Measurements from ENCODE around the gene KIF1B.
"Not testable (repeated sequence)": the region's sequence is repeated elsewhere in the genome, so short reads cannot be mapped to it uniquely, and the experiment has no call there.

KIF1B gene

DNA sequence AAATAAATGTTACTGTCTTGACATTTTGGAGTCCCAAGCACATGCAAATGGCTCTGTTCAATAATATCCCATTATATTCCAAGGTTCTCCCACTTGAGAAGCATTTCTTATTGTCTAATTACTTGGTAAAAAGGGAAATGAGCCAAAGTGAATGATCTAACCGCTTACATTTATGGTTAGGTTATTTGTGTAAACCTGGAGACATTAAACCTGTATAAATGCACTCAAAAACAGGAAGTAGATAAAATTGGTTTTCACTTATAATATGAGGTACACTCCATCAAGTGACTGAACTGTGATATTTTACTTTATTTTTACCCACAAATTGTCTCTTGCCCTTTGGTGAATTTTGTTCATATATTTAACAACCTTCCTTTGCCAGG lies 26.8 kb downstream of the KIF1B start:
- TF ChIP-seq ZNF274 (IDR thresholded peaks at IDR 0.05; ENCODE audit: low read depth, low read length) = no peak
- H3K4me3 ChIP-seq (ENCODE audit: low read length) = no peak overlapping the region

DNA sequence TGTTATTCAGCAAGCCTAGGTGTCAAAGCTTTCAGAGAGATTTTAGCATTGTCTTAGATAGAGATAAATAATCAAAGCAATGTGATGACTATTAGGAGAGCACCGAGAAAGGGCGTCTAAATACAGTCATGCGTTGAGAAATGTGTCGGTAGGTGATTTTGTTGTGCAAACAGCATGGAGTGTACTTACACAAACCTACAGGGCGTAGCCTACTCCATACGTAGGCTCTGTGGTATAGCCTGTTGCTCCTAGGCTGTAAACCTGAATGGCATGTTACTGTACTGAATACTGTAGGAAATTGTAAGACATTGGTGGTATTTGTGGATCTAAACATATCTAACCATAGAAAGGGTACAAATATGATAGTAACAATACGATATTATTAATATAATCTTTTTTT lies 31.8 kb downstream of the KIF1B start:
- no peak overlapping the region for H3K4me3 ChIP-seq (ENCODE audit: low read length)
- TF ChIP-seq ZNF274 (IDR thresholded peaks at IDR 0.05; ENCODE audit: low read depth, low read length) = no peak

DNA sequence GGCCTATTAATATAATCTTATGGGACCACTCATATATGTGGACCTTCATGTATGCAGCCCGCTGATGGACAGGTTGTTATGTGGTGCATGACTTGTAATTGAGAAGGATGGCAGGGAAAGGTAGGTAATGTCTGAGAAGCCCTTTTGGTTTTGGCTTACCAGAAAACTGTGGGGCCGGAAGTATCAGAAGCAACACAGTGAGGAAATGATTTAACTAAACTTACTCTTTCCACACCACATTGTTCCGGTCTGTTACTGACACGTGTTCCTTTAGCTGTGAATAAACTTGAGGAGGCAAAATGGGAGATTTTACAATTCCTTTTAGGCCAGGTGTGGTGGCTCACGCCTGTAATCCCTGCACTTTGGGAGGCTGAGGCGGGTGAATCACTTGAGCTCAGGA lies 32.4 kb downstream of the KIF1B start:
- no peak overlapping the region for H3K4me3 ChIP-seq (ENCODE audit: low read length)
- TF ChIP-seq ZNF274 (IDR thresholded peaks at IDR 0.05; ENCODE audit: low read depth, low read length) = no peak

DNA sequence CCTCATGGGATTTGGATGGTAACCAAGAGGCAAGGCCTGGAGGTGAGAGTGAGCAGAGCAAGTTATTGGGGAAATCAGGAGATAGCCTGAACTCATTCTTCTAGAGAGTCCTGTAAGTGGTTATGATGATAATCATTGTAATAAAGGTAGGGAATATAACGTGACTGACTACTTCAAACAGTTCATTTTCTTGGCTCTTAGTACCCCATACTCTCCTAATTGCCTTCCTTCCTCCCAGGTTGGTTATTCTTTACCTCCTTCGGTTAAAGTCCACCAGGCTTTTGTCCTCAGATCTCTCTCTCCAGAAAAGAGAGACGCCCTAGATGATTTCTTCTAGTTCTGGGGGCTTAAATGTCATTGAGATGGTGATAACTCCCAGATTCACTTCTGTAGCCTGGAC lies 35.3 kb downstream of the KIF1B start:
- H3K4me3 ChIP-seq (ENCODE audit: low read length) = no peak overlapping the region
- TF ChIP-seq ZNF274 (IDR thresholded peaks at IDR 0.05; ENCODE audit: low read depth, low read length) = no peak

DNA sequence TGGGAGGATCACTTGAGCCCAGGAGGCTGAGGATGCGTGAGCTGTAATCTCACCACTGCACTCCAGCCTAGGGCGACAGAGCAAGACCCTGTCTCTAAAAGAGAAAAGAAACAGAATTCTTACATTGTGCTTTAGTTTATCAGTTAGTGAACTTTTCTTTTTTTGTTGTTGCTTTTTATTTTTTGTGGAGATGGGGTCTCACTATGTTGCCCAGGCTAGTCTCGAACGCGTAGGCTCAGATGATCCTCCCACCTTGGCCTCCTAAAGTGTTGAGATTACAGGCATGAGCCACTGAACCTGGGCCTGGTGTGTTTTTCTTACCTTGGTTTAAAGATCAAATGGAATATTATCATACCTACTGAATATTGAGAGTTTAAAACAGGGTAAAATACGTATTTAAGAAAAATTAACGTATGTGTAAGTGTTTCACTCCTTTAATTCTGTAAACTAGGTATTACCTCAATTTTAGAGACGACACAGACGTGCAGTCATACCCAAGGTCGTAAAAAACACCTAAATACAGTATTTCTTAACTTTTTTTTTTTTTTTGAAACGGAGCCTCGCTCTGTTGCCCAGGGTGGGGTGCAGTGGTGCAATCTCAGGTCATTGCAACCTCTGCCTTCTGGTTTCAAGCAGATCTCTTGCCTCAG lies 39.6 kb downstream of the KIF1B start:
- H3K4me3 ChIP-seq (ENCODE audit: low read length) = no peak overlapping the region
- no peak for TF ChIP-seq ZNF274 (IDR thresholded peaks at IDR 0.05; ENCODE audit: low read depth, low read length)

DNA sequence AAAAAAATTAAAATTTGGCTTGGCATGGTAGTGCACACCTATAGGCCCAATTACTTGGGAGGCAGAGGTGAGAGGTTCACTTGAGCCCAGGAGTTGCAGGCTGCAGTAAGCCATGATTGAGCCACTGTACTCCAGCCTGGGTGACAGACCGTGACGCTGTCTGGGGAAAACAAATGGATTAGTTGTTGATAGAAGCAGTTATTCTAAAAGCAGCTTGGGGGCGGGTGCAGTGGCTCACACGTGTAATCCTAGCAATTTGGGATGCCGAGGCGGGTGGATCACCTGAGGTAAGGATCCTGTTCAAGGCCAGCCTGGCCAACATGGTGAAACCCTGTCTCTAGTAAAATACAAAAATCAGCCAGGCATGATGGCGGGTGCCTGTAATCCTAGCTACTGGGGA lies 40.3 kb downstream of the KIF1B start:
- no peak for TF ChIP-seq ZNF274 (IDR thresholded peaks at IDR 0.05; ENCODE audit: low read depth, low read length)
- no peak overlapping the region for H3K4me3 ChIP-seq (ENCODE audit: low read length)

DNA sequence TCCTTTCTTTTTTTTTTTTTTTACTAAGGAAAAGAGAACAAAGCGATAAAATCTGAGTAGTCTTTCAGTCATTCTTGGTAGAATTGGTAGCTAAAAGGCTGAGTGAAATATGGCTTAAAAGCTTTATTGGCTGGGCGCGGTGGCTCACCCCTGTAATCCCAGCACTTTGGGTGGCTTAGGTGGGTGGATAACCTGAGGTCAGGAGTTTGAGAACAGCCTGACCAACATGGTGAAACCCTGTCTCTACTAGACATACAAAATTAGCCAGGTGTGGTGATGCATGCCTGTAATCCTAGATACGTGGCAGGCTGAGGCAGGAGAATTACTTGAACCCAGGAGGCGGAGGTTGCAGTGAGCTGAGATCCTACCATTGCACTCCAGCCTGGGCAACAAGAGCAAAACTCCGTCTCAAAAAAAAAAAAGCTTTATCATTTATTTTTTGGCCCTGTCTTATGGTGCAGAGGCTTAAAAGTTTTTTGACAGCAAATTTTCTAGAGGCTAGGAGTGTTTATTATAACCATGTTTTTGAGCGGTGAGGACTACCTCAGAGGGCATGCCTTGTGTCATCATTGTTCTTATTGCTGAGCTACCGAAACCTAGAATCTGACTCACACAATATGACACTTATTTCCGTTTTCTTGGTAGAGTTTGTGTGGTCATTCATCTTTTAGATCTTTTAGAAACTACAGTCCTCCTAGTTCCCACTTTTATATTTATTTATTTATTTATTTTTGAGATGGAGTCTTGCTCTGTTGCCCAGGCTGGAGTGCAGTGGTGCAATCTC lies 41.1 kb downstream of the KIF1B start:
- H3K4me3 ChIP-seq (ENCODE audit: low read length) = not testable (repeated sequence)

DNA sequence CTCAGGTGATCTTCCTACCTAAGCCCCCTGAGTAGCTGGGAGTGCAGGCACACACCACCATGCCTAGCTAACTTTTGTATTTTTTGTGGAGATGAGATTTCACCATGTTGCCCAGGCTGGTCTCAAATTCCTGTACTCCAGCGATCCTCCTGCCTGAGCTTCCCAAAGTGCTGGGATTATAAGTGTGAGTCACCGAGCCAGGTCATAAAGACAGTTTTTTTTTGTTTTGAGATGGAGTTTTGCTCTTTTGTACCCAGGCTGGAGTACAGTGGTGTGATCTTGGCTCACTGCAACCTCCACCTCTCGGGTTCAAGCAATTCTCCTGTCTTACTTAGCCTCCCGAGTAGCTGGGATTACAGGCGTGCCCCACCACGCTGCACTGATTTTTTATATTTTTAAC lies 42.1 kb downstream of the KIF1B start:
- no peak overlapping the region for H3K4me3 ChIP-seq (ENCODE audit: low read length)
- no peak for TF ChIP-seq ZNF274 (IDR thresholded peaks at IDR 0.05; ENCODE audit: low read depth, low read length)

DNA sequence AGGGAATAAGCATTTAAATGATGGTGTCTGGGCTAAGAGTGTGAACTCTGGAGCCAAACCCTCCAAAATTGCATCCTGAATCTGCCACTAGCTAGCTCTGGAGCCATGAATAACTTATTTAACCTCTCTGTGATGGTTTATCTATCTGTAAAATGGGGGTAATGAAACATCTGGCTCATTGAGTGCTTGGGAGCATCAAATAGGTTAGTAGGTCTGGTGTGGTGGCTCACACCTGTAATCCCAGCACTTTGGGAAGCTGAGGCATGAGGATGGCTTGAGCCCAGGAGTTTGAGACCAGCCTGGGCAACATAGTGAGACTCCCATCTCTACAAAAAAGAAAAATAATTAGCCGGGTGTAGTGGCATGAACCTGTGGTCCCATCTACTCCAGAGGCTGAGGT lies 42.8 kb downstream of the KIF1B start:
- no peak overlapping the region for H3K4me3 ChIP-seq (ENCODE audit: low read length)
- TF ChIP-seq ZNF274 (IDR thresholded peaks at IDR 0.05; ENCODE audit: low read depth, low read length) = no peak

DNA sequence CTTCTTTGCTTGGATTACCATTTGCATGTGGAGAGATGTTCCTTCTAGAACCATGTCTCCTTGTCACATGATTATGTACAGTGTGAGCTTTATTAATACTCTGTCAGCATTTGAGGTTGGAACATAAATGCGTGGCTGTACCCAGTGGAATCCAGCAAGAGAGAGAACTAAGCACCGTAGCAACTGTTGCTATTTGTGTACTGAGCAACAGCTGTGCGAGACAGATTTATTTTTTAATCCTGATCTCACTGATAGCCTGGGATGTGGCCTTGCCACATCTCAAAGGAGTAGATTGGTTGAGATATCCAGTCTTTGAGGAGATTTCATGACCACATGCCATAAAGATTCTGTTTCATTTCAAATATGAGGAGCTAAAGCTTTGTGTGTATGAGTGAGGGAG lies 43.4 kb downstream of the KIF1B start:
- no peak for TF ChIP-seq ZNF274 (IDR thresholded peaks at IDR 0.05; ENCODE audit: low read depth, low read length)
- no peak overlapping the region for H3K4me3 ChIP-seq (ENCODE audit: low read length)

DNA sequence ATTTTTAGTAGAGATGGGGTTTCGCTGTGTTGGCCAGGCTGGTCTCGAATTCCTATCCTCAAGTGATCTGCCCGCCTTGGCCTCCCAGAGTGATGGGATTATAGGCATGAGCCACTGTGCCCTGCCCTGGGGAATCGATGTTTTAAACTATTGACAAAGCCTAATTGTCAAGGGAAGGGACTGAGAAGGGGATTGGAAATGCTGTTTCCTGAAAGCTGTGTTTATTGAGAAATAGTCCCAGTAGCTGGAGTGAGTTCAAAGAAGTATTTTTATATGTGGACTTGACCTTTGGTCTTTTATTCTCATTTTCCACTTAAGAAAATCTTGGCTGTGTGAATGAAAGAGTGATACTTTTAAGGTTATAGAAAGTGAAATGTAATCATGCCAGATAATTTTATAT lies 47.5 kb downstream of the KIF1B start:
- TF ChIP-seq ZNF274 (IDR thresholded peaks at IDR 0.05; ENCODE audit: low read depth, low read length) = no peak
- no peak overlapping the region for H3K4me3 ChIP-seq (ENCODE audit: low read length)

DNA sequence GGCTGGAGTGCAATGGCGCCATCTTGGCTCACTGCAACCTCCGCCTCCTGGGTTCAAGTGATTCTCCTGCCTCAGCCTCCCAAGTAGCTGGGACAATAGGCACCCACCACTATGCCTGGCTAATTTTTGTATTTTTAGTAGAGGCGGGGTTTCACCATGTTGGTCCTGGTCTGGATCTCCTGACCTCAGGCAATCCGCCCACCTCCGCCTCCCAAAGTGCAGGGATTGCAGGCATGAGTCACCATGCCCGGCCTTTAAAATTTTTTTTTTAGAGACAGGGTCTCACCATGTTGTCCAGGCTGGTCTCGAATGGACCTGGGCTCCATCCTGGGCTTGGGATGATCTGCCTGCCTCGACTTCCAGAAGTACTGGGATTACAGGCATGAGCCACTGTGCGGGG lies 49.2 kb downstream of the KIF1B start:
- not testable (repeated sequence) for H3K4me3 ChIP-seq (ENCODE audit: low read length)

DNA sequence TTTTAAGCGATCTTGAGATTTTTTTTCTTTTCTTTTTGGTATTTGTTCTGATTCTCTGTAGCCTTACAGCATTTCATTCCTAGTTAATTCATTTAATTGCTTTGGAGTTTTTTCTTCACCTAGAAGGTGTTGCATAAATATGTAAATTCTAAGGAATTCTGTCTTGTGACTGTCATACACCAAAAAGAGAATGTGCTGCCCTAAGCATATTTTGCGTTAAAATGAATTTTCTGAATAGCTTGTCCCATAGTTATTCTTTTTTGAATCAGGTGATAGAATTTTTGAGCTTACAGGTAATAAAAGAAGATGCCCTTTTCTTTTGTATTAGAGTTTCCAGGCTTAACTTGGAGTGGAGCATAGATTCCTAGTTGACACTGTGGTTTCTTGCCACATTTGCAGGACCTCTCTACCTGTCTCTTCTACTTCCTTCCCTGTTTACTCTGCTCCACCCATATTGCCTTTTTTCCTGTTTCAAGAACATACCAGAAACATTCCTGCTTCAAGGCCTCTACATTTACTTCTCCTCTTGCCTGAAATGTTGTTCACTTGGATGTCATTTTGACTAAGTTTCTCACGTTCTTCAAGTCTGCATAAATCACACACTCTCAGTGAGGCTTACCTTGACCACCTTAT lies 53.2 kb downstream of the KIF1B start:
- TF ChIP-seq ZNF274 (IDR thresholded peaks at IDR 0.05; ENCODE audit: low read depth, low read length) = no peak
- no peak overlapping the region for H3K4me3 ChIP-seq (ENCODE audit: low read length)

DNA sequence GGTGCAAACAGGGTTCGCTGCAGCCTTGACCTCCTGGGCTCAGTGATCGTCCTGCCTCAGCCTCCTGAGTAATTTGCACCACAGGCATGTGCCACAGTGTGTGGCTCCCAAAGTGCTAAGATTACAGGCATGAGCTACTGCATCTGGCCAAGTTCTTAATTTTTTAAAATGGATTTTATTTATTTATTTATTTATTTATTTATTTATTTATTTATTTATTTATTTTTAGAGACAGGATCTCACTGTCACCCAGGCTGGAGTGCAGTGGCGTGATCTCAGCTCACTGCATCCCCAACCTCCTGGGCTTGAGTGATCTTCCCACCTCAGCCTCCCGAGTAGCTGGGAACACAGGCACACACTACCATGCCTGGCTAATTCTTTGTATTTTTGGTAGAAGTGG lies 54.7 kb downstream of the KIF1B start:
- H3K4me3 ChIP-seq (ENCODE audit: low read length) = no peak overlapping the region

DNA sequence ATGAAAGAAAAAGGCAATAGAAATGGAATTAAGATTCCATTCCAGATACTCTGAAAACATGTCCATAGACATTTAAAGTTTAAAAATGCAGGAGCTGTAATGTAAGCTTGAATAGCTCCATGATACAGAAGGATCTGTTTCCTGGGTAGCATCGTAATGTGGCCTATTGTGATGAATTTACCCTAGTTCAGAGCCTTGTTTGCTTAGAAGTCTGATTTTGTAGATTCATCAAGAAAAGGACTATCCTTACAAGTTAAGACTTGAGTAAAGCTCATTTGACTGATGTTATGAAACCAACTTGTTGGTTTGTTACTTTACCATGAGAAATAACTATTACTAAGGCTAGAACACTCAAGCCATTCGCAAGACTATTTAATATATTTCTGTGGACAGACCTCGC lies 55.5 kb downstream of the KIF1B start:
- H3K4me3 ChIP-seq (ENCODE audit: low read length) = no peak overlapping the region
- TF ChIP-seq ZNF274 (IDR thresholded peaks at IDR 0.05; ENCODE audit: low read depth, low read length) = no peak

More for the DNA sequence above, 54.7 kb downstream of the KIF1B start:
- TF ChIP-seq ZNF274 (IDR thresholded peaks at IDR 0.05; ENCODE audit: low read depth, low read length) = no peak
